DLD1 (cell line): ENCODE results near the gene POLR1C.
"Not testable (repeated sequence)": the region's sequence is repeated elsewhere in the genome, so short reads cannot be mapped to it uniquely, and the experiment has no call there.

ENCODE experiments used
- in situ Hi-C: cut with HindIII; loops from 2 replicates; pipeline ENCODE4 v1.10.0; 2017; ENCODE audit warnings: low sequenced_read_pairs

The POLR1C gene

GRCh38 chr6:43516697-43517504 is at the start of gene POLR1C, which contains the start of gene YIPF3:
TSS of gene POLR1C (plus strand) at chr6:43517089. CDS start at chr6:43517110, 21 bp downstream.
TSS of gene YIPF3 (minus strand) at chr6:43516926. CDS start at chr6:43516807, 119 bp downstream.
- in situ Hi-C loops = no loop called here

GRCh38 chr6:43467265-43467664 is 49.6 kb upstream of the POLR1C start:
- in situ Hi-C loops = not testable (repeated sequence)

- in situ Hi-C loops = no loop called here
Observed at GRCh38 chr6:43467752-43468151, 49.1 kb upstream of the POLR1C start.

- in situ Hi-C loops = no loop called here
Observed at GRCh38 chr6:43468240-43468639, 48.6 kb upstream of the POLR1C start.

GRCh38 chr6:43468748-43469681 is 47.9 kb upstream of the POLR1C start:
- in situ Hi-C loops = no loop called here

- in situ Hi-C loops = no loop called here
Observed at GRCh38 chr6:43469947-43470346, 46.9 kb upstream of the POLR1C start.

- in situ Hi-C loops = no loop called here
Observed at GRCh38 chr6:43471399-43471798, 45.5 kb upstream of the POLR1C start.

- in situ Hi-C loops = no loop called here
Observed at GRCh38 chr6:43472515-43472914, 44.4 kb upstream of the POLR1C start.

GRCh38 chr6:43475516-43475915 is 41.4 kb upstream of the POLR1C start:
- in situ Hi-C loops = no loop called here

- in situ Hi-C loops = no loop called here
Observed at GRCh38 chr6:43476746-43477145, 40.1 kb upstream of the POLR1C start.

GRCh38 chr6:43477235-43478007 is 39.5 kb upstream of the POLR1C start, which contains the start of gene TJAP1:
TSS of gene TJAP1 (plus strand) at chr6:43477570. CDS start at chr6:43499002, 21,432 bp downstream.
- in situ Hi-C loops = no loop called here

- in situ Hi-C loops = no loop called here
Observed at GRCh38 chr6:43478008-43478372, 38.9 kb upstream of the POLR1C start.

GRCh38 chr6:43481075-43481474 is 35.8 kb upstream of the POLR1C start:
- in situ Hi-C loops = no loop called here

GRCh38 chr6:43481591-43482236 is 35.2 kb upstream of the POLR1C start:
- in situ Hi-C loops = no loop called here

GRCh38 chr6:43488667-43489276 is 28.1 kb upstream of the POLR1C start:
- in situ Hi-C loops = no loop called here

- in situ Hi-C loops = no loop called here
Observed at GRCh38 chr6:43489277-43490072, 27.4 kb upstream of the POLR1C start.

GRCh38 chr6:43490523-43490939 is 26.4 kb upstream of the POLR1C start:
- in situ Hi-C loops = no loop called here

GRCh38 chr6:43491750-43492661 is 24.9 kb upstream of the POLR1C start:
- in situ Hi-C loops = no loop called here
